AG04450 (cell line): Measurements from ENCODE around the gene ATP11A. TPM values are rescaled to one million over a fixed set of nuclear protein-coding genes. Genes with fewer than 3 reads are reported as not detected.

Experiments used
- CTCF ChIA-PET: fragments of 300-600, 350-600 bp; formaldehyde crosslinking; extraction: SDS; loops from one replicate; lab custom pipeline; 2022; ENCODE audit warnings: antibody characterized with exemption, inconsistent platforms; lab: Charles Lee
- POLR2A ChIA-PET: fragments of 350-600 bp; formaldehyde crosslinking; extraction: SDS; loops from one replicate; lab custom pipeline; 2021; ENCODE audit warnings: antibody characterized with exemption, inconsistent platforms; lab: Yijun Ruan, JAX
- DNase-seq: peaks from one replicate; pipeline ENCODE4 v3.0.0-alpha.2; 2011; ENCODE audit warnings: low read depth, low spot score
- H3K27ac ChIP-seq: one replicate; pipeline ENCODE4 v1.5.1; 2012; ENCODE audit warnings: low read depth, low read length, control low read depth
- H3K27me3 ChIP-seq: one replicate; pipeline ENCODE4 v1.6.0; 2012; ENCODE audit warnings: low read length; ENCODE audit not compliant: control insufficient read depth, insufficient read depth
- H3K4me3 ChIP-seq: 2 replicates; pipeline ENCODE4 v1.5.1; 2011; ENCODE audit warnings: mild to moderate bottlenecking, low read depth, low read length, control low read depth
- H3K9me3 ChIP-seq: 2 replicates; pipeline ENCODE4 v1.5.1; 2012; ENCODE audit warnings: low read length; ENCODE audit not compliant: control insufficient read depth, insufficient read depth
- CTCF ChIP-seq: IDR thresholded peaks from 2 replicates; pipeline ENCODE4 v1.5.1; 2011; ENCODE audit warnings: low read depth, low read length, control low read depth, inconsistent platforms
- polyA plus RNA-seq: library from polyadenylated mRNA; depleted of rRNA; stranded (reverse); fragments of >200 nt; gene quantifications from 2 replicates; pipeline ENCODE4 v1.2.3, GENCODE V29; 2011

Gene ATP11A
- polyA plus RNA-seq, 1 experiment = 5.8 TPM

GRCh38 chr13:112740502-112741131 lies 50.8 kb downstream of the ATP11A start:
- peak; percentile 86 for DNase-seq
- ChIA-PET CTCF (no interaction called here), POLR2A (interaction anchor here (0.6 to 1.4 kb wide), 4 partner anchors 15 to 639 kb away, joined by 3 to 14 read pairs (median 6); partner anchors contain the start of gene ATP11A)
- Histone ChIP-seq H3K27ac (peak overlapping the region; percentile 97), H3K4me3 (peak overlapping the region; percentile 29; the same call in 1 of the 2 replicates), H3K27me3 (no peaks in the 10 kb centered on the region), H3K9me3 (peaks cover 4% of the 10 kb centered on the region; the same call in 1 of the 2 replicates)
- TF ChIP-seq CTCF = no peak

- DNase-seq = no peak
- no peaks in the 10 kb centered on the region; the same call in 1 of the 2 replicates for H3K9me3 ChIP-seq
- peak overlapping the region; percentile 29; the same call in 1 of the 2 replicates for H3K4me3 ChIP-seq
- no peak for TF ChIP-seq CTCF
- H3K27ac ChIP-seq = peak overlapping the region; percentile 97
- no peaks in the 10 kb centered on the region for H3K27me3 ChIP-seq
- ChIA-PET CTCF (no interaction called here), POLR2A (interaction anchor here (0.6 to 1.4 kb wide), 3 partner anchors 29 to 638 kb away, joined by 3 to 14 read pairs (median 7); partner anchors contain the start of gene ATP11A)
Measured at GRCh38 chr13:112741185-112741755, 51.4 kb downstream of the ATP11A start.

GRCh38 chr13:112741835-112742570 lies 52.2 kb downstream of the ATP11A start:
- POLR2A ChIA-PET = no interaction called here
- no peak overlapping the region for H3K4me3 ChIP-seq
- no peaks in the 10 kb centered on the region for H3K27me3 ChIP-seq
- CTCF ChIA-PET = no interaction called here
- no peaks in the 10 kb centered on the region; the same call in 1 of the 2 replicates for H3K9me3 ChIP-seq
- no peak for TF ChIP-seq CTCF
- peak overlapping the region; percentile 97 for H3K27ac ChIP-seq
- no peak for DNase-seq

GRCh38 chr13:112742583-112742982 lies 52.7 kb downstream of the ATP11A start:
- POLR2A ChIA-PET = no interaction called here
- no peak for DNase-seq

More at GRCh38 chr13:112742583-112742982, 52.7 kb downstream of the ATP11A start:
- Histone ChIP-seq H3K9me3 (no peaks in the 10 kb centered on the region; the same call in 1 of the 2 replicates), H3K4me3 (no peak overlapping the region), H3K27me3 (no peaks in the 10 kb centered on the region), H3K27ac (no peak overlapping the region)
- TF ChIP-seq CTCF = no peak
- CTCF ChIA-PET = no interaction called here
